GM12865 (cell line): ENCODE results near the gene UBAP2L.
A peak's percentile ranks its signal among the peaks of the same experiment; 100 is the strongest.

Experiments used
- DNase-seq: peaks from one replicate; pipeline ENCODE4 v3.0.0; 2010; ENCODE audit warnings: low read depth
- H3K4me3 ChIP-seq: 2 replicates; pipeline ENCODE4 v1.5.1; 2011; ENCODE audit warnings: mild to moderate bottlenecking, low read depth, low read length, control low read depth
- CTCF ChIP-seq: IDR thresholded peaks from 2 replicates; pipeline ENCODE4 v1.5.1; 2011; ENCODE audit warnings: low read length, control low read depth, low read depth, inconsistent platforms; ENCODE audit not compliant: insufficient read depth; ENCODE audit errors: missing control alignments

UBAP2L gene

GRCh38 chr1:154220071-154220969 lies at the start of gene UBAP2L:
Gene UBAP2L, plus strand, starts transcription at chr1:154220955. Its CDS starts 4,169 bp downstream, at chr1:154225124.
- DNase-seq, result peak; percentile 100
- H3K4me3 ChIP-seq, result peak within 1 kb of the TSS; percentile 86
- no peak for TF ChIP-seq CTCF

GRCh38 chr1:154171223-154171583 lies 49.6 kb upstream of the UBAP2L start:
- DNase-seq, result no peak
- no peak for TF ChIP-seq CTCF
- no peak overlapping the region for H3K4me3 ChIP-seq

- TF ChIP-seq CTCF, result no peak
- DNase-seq, result no peak
- H3K4me3 ChIP-seq, result no peak overlapping the region
Observed at GRCh38 chr1:154171880-154172279, 48.9 kb upstream of the UBAP2L start.

- no peak overlapping the region for H3K4me3 ChIP-seq
- TF ChIP-seq CTCF, result no peak
- peak; percentile 55 for DNase-seq
Observed at GRCh38 chr1:154174654-154175053, 46.1 kb upstream of the UBAP2L start.

- H3K4me3 ChIP-seq, result no peak overlapping the region
- TF ChIP-seq CTCF, result no peak
- no peak for DNase-seq
Observed at GRCh38 chr1:154176337-154176736, 44.4 kb upstream of the UBAP2L start.

GRCh38 chr1:154178013-154178412 lies 42.7 kb upstream of the UBAP2L start:
- no peak for TF ChIP-seq CTCF
- no peak overlapping the region for H3K4me3 ChIP-seq
- no peak for DNase-seq
